ENCODE measurements around the gene SRPK3. TPM values are rescaled to one million over a fixed set of nuclear protein-coding genes. Genes with fewer than 3 reads are reported as not detected.

Gene SRPK3
- total RNA-seq, 6 experiments from 2014 or later: 0.14 to 0.51 (median 0.27) TPM

GRCh38 chrX:153774576-153775292 is 6.1 kb upstream of the SRPK3 start:
- no peak for TF ChIP-seq CTCF (IDR thresholded peaks at IDR 0.05)
- Mint-ChIP-seq H3K27ac (no peak overlapping the region), H3K36me3 (ENCODE audit: low read depth) (no peaks in the 10 kb centered on the region), H3K4me3 (no peak overlapping the region), H3K9me3 (no peaks in the 10 kb centered on the region), H3K4me1 (ENCODE audit: low read depth) (no peaks in the 10 kb centered on the region; the same call in 1 of the 2 replicates), H3K27me3 (ENCODE audit: insufficient read depth) (no peaks in the 10 kb centered on the region)
- no peak for DNase-seq

- Mint-ChIP-seq H3K36me3 (ENCODE audit: low read depth) (no peaks in the 10 kb centered on the region), H3K9me3 (no peaks in the 10 kb centered on the region), H3K27ac (no peak overlapping the region), H3K4me3 (no peak overlapping the region), H3K27me3 (ENCODE audit: insufficient read depth) (no peaks in the 10 kb centered on the region), H3K4me1 (ENCODE audit: low read depth) (peaks cover 7% of the 10 kb centered on the region)
- no peak for DNase-seq
- TF ChIP-seq CTCF (IDR thresholded peaks at IDR 0.05): no peak
Observed at GRCh38 chrX:153775293-153776119, 5.3 kb upstream of the SRPK3 start.

- peaks cover 7% of the 10 kb centered on the region for H3K4me1 Mint-ChIP-seq (ENCODE audit: low read depth)
- no peak for TF ChIP-seq CTCF (IDR thresholded peaks at IDR 0.05)
- H3K27ac Mint-ChIP-seq: no peak overlapping the region
- H3K9me3 Mint-ChIP-seq: no peaks in the 10 kb centered on the region
- DNase-seq: no peak
- H3K36me3 Mint-ChIP-seq (ENCODE audit: low read depth): no peaks in the 10 kb centered on the region
- no peaks in the 10 kb centered on the region for H3K27me3 Mint-ChIP-seq (ENCODE audit: insufficient read depth)
- H3K4me3 Mint-ChIP-seq: no peak overlapping the region
Observed at GRCh38 chrX:153776120-153776599, 4.7 kb upstream of the SRPK3 start.

GRCh38 chrX:153776611-153777045 is 4.2 kb upstream of the SRPK3 start:
- Mint-ChIP-seq H3K36me3 (ENCODE audit: low read depth) (no peaks in the 10 kb centered on the region), H3K4me3 (no peak overlapping the region), H3K27me3 (ENCODE audit: insufficient read depth) (no peaks in the 10 kb centered on the region), H3K4me1 (ENCODE audit: low read depth) (peaks cover 7% of the 10 kb centered on the region), H3K27ac (no peak overlapping the region), H3K9me3 (no peaks in the 10 kb centered on the region)
- TF ChIP-seq CTCF (IDR thresholded peaks at IDR 0.05): no peak
- no peak for DNase-seq

- DNase-seq: no peak
- no peaks in the 10 kb centered on the region for H3K27me3 Mint-ChIP-seq (ENCODE audit: insufficient read depth)
- H3K36me3 Mint-ChIP-seq (ENCODE audit: low read depth): no peaks in the 10 kb centered on the region
- no peak overlapping the region for H3K4me3 Mint-ChIP-seq
- no peaks in the 10 kb centered on the region for H3K9me3 Mint-ChIP-seq
- H3K4me1 Mint-ChIP-seq (ENCODE audit: low read depth): peaks cover 7% of the 10 kb centered on the region
- TF ChIP-seq CTCF (IDR thresholded peaks at IDR 0.05): no peak
- no peak overlapping the region for H3K27ac Mint-ChIP-seq
Observed at GRCh38 chrX:153777261-153778090, 3.4 kb upstream of the SRPK3 start.
